KG1 (cell line): Measurements from ENCODE around the gene BHLHA15.
A peak's percentile ranks its signal among the peaks of the same experiment; 100 is the strongest.
"Not testable (repeated sequence)": the region's sequence is repeated elsewhere in the genome, so short reads cannot be mapped to it uniquely, and the experiment has no call there.

Experiments
- DNase-seq: peaks from one replicate; lab custom pipeline; 2025; lab: John Stamatoyannopoulos, UW

BHLHA15 gene

GRCh38 chr7:98210513-98211220 is 572 bp upstream of the BHLHA15 start:
- DNase-seq = no peak

GRCh38 chr7:98211676-98212531 is 665 bp downstream of the BHLHA15 start:
- no peak for DNase-seq

GRCh38 chr7:98212532-98213041 is 1.3 kb downstream of the BHLHA15 start:
- DNase-seq = no peak

GRCh38 chr7:98213296-98213887 is 2.2 kb downstream of the BHLHA15 start:
- no peak for DNase-seq

- DNase-seq = no peak
These were observed 2.9 kb downstream of the BHLHA15 start for GRCh38 chr7:98213888-98214810.

GRCh38 chr7:98214811-98215321 is 3.6 kb downstream of the BHLHA15 start:
- DNase-seq = no peak

- no peak for DNase-seq
These were observed 4.6 kb downstream of the BHLHA15 start for GRCh38 chr7:98215561-98216495.

- DNase-seq = no peak
These were observed 5.8 kb downstream of the BHLHA15 start for GRCh38 chr7:98216941-98217622.

- DNase-seq = peak; percentile 3
These were observed 6.7 kb downstream of the BHLHA15 start for GRCh38 chr7:98217623-98218582.

GRCh38 chr7:98219382-98219781 is 8.1 kb downstream of the BHLHA15 start:
- DNase-seq = not testable (repeated sequence)

- DNase-seq = no peak
These were observed 10.6 kb downstream of the BHLHA15 start for GRCh38 chr7:98221611-98222532.

GRCh38 chr7:98222533-98223195 is 11.4 kb downstream of the BHLHA15 start:
- no peak for DNase-seq

- DNase-seq = no peak
These were observed 12.2 kb downstream of the BHLHA15 start for GRCh38 chr7:98223351-98223897.

- no peak for DNase-seq
These were observed 12.9 kb downstream of the BHLHA15 start for GRCh38 chr7:98223898-98224700.

- no peak for DNase-seq
These were observed 13.5 kb downstream of the BHLHA15 start for GRCh38 chr7:98224701-98225181.
